Brain microvascular endothelial cell (primary cell): Measurements from ENCODE around the gene PDCD11.
A peak's percentile ranks its signal among the peaks of the same experiment; 100 is the strongest.

Source experiments
- DNase-seq: peaks from one replicate; pipeline ENCODE4 v3.0.0-alpha.2; 2020
- H3K27ac ChIP-seq: fragments of 250-450 bp; sonication (Bioruptor Pico); 2 replicates; pipeline ENCODE4 v1.5.1; 2020; ENCODE audit warnings: mild to moderate bottlenecking, moderate library complexity
- H3K27me3 ChIP-seq: fragments of 250-450 bp; sonication (Bioruptor Pico); replicated peaks from 2 replicates; pipeline ENCODE4 v1.5.1; 2020; ENCODE audit warnings: mild to moderate bottlenecking
- H3K36me3 ChIP-seq: fragments of 250-450 bp; sonication (Bioruptor Pico); replicated peaks from 2 replicates; pipeline ENCODE4 v1.5.1; 2020; ENCODE audit warnings: mild to moderate bottlenecking
- H3K4me3 ChIP-seq: 2 replicates; pipeline ENCODE4 v1.5.1; 2011; ENCODE audit warnings: low read depth, mild to moderate bottlenecking, control low read depth, low read length, moderate library complexity
- CTCF ChIP-seq: IDR thresholded peaks from 2 replicates; pipeline ENCODE4 v1.5.1; 2011; ENCODE audit warnings: low read depth, mild to moderate bottlenecking, moderate library complexity, low read length, control low read depth, inconsistent platforms; ENCODE audit errors: missing control alignments
- in situ Hi-C: cut with HindIII; loops from 2 replicates; pipeline ENCODE4 v1.10.0; 2017; ENCODE audit warnings: low sequenced_read_pairs, low pct_ligation_motif_present

Gene PDCD11

GRCh38 chr10:103450201-103450695, 53.8 kb downstream of the PDCD11 start:
- in situ Hi-C loops, result loop anchor here (5.0 kb wide), 1 partner anchor 42 kb away; the partner anchor contains the start of gene NEURL1
- Histone ChIP-seq H3K4me3 (no peak overlapping the region), H3K27me3 (no peaks in the 10 kb centered on the region), H3K36me3 (peaks cover 32% of the 10 kb centered on the region), H3K27ac (no peak overlapping the region)
- no peak for DNase-seq
- no peak for TF ChIP-seq CTCF

- TF ChIP-seq CTCF, result no peak
- Histone ChIP-seq H3K27ac (no peak overlapping the region), H3K27me3 (no peaks in the 10 kb centered on the region), H3K4me3 (peak overlapping the region; percentile 59), H3K36me3 (peaks cover 22% of the 10 kb centered on the region)
- in situ Hi-C loops, result loop anchor here (5.0 kb wide), 1 partner anchor 41 kb away; the partner anchor contains the start of gene NEURL1
- no peak for DNase-seq
Measured at GRCh38 chr10:103451091-103451813, 54.8 kb downstream of the PDCD11 start.

- no peaks in the 10 kb centered on the region for H3K27me3 ChIP-seq
- DNase-seq, result peak; percentile 47
- TF ChIP-seq CTCF, result peak; percentile 14
- in situ Hi-C loops, result loop anchor here (5.0 kb wide), 1 partner anchor 40 kb away; the partner anchor contains the start of gene NEURL1
- H3K36me3 ChIP-seq, result peaks cover 16% of the 10 kb centered on the region
- H3K4me3 ChIP-seq, result peak within 1 kb of the TSS; percentile 59
- H3K27ac ChIP-seq, result no peak within 1 kb of the TSS
Measured at GRCh38 chr10:103451831-103452505, 55.5 kb downstream of the PDCD11 start, which contains the start of gene CALHM2. Gene CALHM2, minus strand, starts transcription at chr10:103452370. Its CDS starts 2,429 bp downstream, at chr10:103449941.

- Histone ChIP-seq H3K27ac (no peak overlapping the region), H3K36me3 (peaks cover 10% of the 10 kb centered on the region), H3K27me3 (no peaks in the 10 kb centered on the region), H3K4me3 (peak overlapping the region; percentile 59)
- in situ Hi-C loops, result loop anchor here (5.0 kb wide), 1 partner anchor 40 kb away; the partner anchor contains the start of gene NEURL1
- TF ChIP-seq CTCF, result no peak
- DNase-seq, result no peak
Measured at GRCh38 chr10:103452506-103453230, 56.2 kb downstream of the PDCD11 start.

GRCh38 chr10:103454026-103454425, 57.6 kb downstream of the PDCD11 start:
- Histone ChIP-seq H3K4me3 (no peak overlapping the region), H3K27me3 (no peaks in the 10 kb centered on the region), H3K27ac (no peak overlapping the region), H3K36me3 (peaks cover 8% of the 10 kb centered on the region)
- no peak for TF ChIP-seq CTCF
- DNase-seq, result no peak
- in situ Hi-C loops, result loop anchor here (5.0 kb wide), 1 partner anchor 38 kb away; the partner anchor contains the start of gene NEURL1
